A673 (cell line): ENCODE measurements around the gene HDAC10. TPM values are rescaled to one million over a fixed set of nuclear protein-coding genes. Genes with fewer than 3 reads are reported as not detected.
A peak's percentile ranks its signal among the peaks of the same experiment; 100 is the strongest.
"Not testable (repeated sequence)": the region's sequence is repeated elsewhere in the genome, so short reads cannot be mapped to it uniquely, and the experiment has no call there.

ENCODE experiments used
- BruUV-seq: library from RNA; stranded (reverse); fragments of 400-500 nt; replicated peaks from 2 replicates; lab custom pipeline; 2021; lab: Mats Ljungman, UMichigan
- CTCF ChIA-PET: fragments of 300-600 bp; sonication (Branson Sonifier 250); formaldehyde crosslinking; loops from one replicate; lab custom pipeline; 2022; ENCODE audit warnings: antibody characterized with exemption; lab: Charles Lee
- POLR2A ChIA-PET: fragments of 300-600 bp; sonication (Branson Sonifier 250); formaldehyde crosslinking; loops from one replicate; lab custom pipeline; 2022; ENCODE audit warnings: antibody characterized with exemption; ENCODE audit not compliant: low non-redundant PET; lab: Charles Lee
- DNase-seq: peaks from one replicate; pipeline ENCODE4 v3.0.0-alpha.2; 2015; ENCODE audit warnings: low spot score
- H3K27ac ChIP-seq: fragments of 200-600 bp; sonication (generic); 2 replicates; pipeline ENCODE4 v1.5.1; 2016; ENCODE audit warnings: mixed run types, low read depth, mild to moderate bottlenecking, mixed read lengths, antibody characterized with exemption, low read length; ENCODE audit not compliant: poor library complexity, severe bottlenecking
- H3K27me3 ChIP-seq: fragments of 200-600 bp; sonication (generic); replicated peaks from 2 replicates; pipeline ENCODE4 v1.6.1; 2017; ENCODE audit warnings: mixed run types, low read depth, mild to moderate bottlenecking, mixed read lengths, antibody characterized with exemption, low read length; ENCODE audit not compliant: insufficient read depth, poor library complexity
- H3K36me3 ChIP-seq: fragments of 200-600 bp; sonication (generic); 2 replicates; pipeline ENCODE4 v1.6.1; 2016; ENCODE audit warnings: mixed run types, mild to moderate bottlenecking, mixed read lengths, antibody characterized with exemption, low read length; ENCODE audit not compliant: insufficient read depth, poor library complexity, severe bottlenecking
- H3K4me1 ChIP-seq: fragments of 200-600 bp; sonication (generic); 2 replicates; pipeline ENCODE4 v1.6.1; 2017; ENCODE audit warnings: mixed run types, mild to moderate bottlenecking, mixed read lengths, antibody characterized with exemption, low read length; ENCODE audit not compliant: insufficient read depth, poor library complexity, severe bottlenecking
- H3K4me3 ChIP-seq: fragments of 200-600 bp; sonication (generic); 2 replicates; pipeline ENCODE4 v1.5.1; 2016; ENCODE audit warnings: low read depth, mixed run types, mild to moderate bottlenecking, mixed read lengths, low read length; ENCODE audit not compliant: poor library complexity, severe bottlenecking
- H3K9me3 ChIP-seq: fragments of 200-600 bp; sonication (generic); 2 replicates; pipeline ENCODE4 v1.6.1; 2016; ENCODE audit warnings: mixed run types, low read depth, mild to moderate bottlenecking, mixed read lengths, antibody characterized with exemption, low read length; ENCODE audit not compliant: poor library complexity, severe bottlenecking
- CTCF ChIP-seq: fragments of 300-800, 200-600 bp; sonication (generic); conservative IDR thresholded peaks from 2 replicates; pipeline ENCODE4 v1.5.1; 2017; ENCODE audit warnings: low read depth, mild to moderate bottlenecking, antibody characterized with exemption, low read length, moderate library complexity, mixed read lengths
- EZH2 ChIP-seq: fragments of 200-600 bp; sonication (generic); IDR thresholded peaks from 2 replicates; pipeline ENCODE4 v1.6.1; 2017; ENCODE audit warnings: borderline replicate concordance, low read depth, mild to moderate bottlenecking, mixed read lengths, antibody characterized with exemption, low read length; ENCODE audit not compliant: poor library complexity, severe bottlenecking
- intact Hi-C: fragments of 100-400 bp; cut with micrococcal nuclease; formaldehyde crosslinking; loops from one replicate; pipeline ENCODE4 v1.10.0; 2022; ENCODE audit not compliant: unreplicated experiment
- total RNA-seq: library from RNA; stranded (reverse); gene quantifications from 2 replicates; pipeline ENCODE4 v1.2.3, GENCODE V29; 2021

The HDAC10 gene
- total RNA-seq, 1 experiment from 2014 or later, result 38.6 TPM

- ChIA-PET CTCF (no interaction called here), POLR2A (no interaction called here)
- Histone ChIP-seq H3K9me3 (peaks cover 5% of the 10 kb centered on the region), H3K27me3 (no peaks in the 10 kb centered on the region), H3K36me3 (peaks cover 32% of the 10 kb centered on the region), H3K4me1 (peaks cover 10% of the 10 kb centered on the region), H3K27ac (no peak overlapping the region), H3K4me3 (no peak overlapping the region)
- no TSS peak for BruUV-seq
- DNase-seq, result no peak
- TF ChIP-seq EZH2 (no peak), CTCF (no peak)
- intact Hi-C loops, result loop anchor here (5.0 kb wide), 1 partner anchor 274 kb away; no protein-coding TSS in a partner anchor
Observed at GRCh38 chr22:50205781-50206569, 45.1 kb downstream of the HDAC10 start.

GRCh38 chr22:50204998-50205397 lies 46.1 kb downstream of the HDAC10 start:
- peaks cover 23% of the 10 kb centered on the region for H3K36me3 ChIP-seq
- H3K4me1 ChIP-seq, result peaks cover 10% of the 10 kb centered on the region
- H3K9me3 ChIP-seq, H3K27me3 ChIP-seq, CTCF ChIA-PET, BruUV-seq, H3K4me3 ChIP-seq, POLR2A ChIA-PET, DNase-seq: not testable (repeated sequence)
- peak overlapping the region; percentile 42 for H3K27ac ChIP-seq
- intact Hi-C loops, result loop anchor here (5.0 kb wide), 1 partner anchor 273 kb away; no protein-coding TSS in a partner anchor

- TF ChIP-seq EZH2, result no peak
- H3K27me3 ChIP-seq, result no peaks in the 10 kb centered on the region
- peaks cover 5% of the 10 kb centered on the region for H3K9me3 ChIP-seq
- H3K4me1 ChIP-seq, result peaks cover 10% of the 10 kb centered on the region
- peaks cover 24% of the 10 kb centered on the region for H3K36me3 ChIP-seq
- ChIA-PET POLR2A (no interaction called here), CTCF (no interaction called here)
- no peak overlapping the region for H3K4me3 ChIP-seq
- intact Hi-C loops, result no loop called here
- no peak for DNase-seq
- H3K27ac ChIP-seq, result peak overlapping the region; percentile 42
- BruUV-seq, result no TSS peak
Observed at GRCh38 chr22:50204571-50204970, 46.5 kb downstream of the HDAC10 start.

GRCh38 chr22:50203288-50203687 lies 47.8 kb downstream of the HDAC10 start:
- no peak for DNase-seq
- no peaks in the 10 kb centered on the region for H3K27me3 ChIP-seq
- TF ChIP-seq CTCF (no peak), EZH2 (no peak)
- H3K36me3 ChIP-seq, result peaks cover 33% of the 10 kb centered on the region
- ChIA-PET CTCF (no interaction called here), POLR2A (no interaction called here)
- H3K4me1 ChIP-seq, result peaks cover 10% of the 10 kb centered on the region
- no TSS peak for BruUV-seq
- intact Hi-C loops, result no loop called here
- no peak overlapping the region for H3K4me3 ChIP-seq
- H3K9me3 ChIP-seq, result peaks cover 5% of the 10 kb centered on the region
- H3K27ac ChIP-seq, result no peak overlapping the region
